Subcutaneous adipose tissue (tissue), 4 donors: Measurements from ENCODE around the gene PRPSAP1. TPM values are rescaled to one million over a fixed set of nuclear protein-coding genes. Genes with fewer than 3 reads are reported as not detected.

Source experiments
- total RNA-seq, 4 donors: library from RNA; depleted of rRNA; stranded (reverse); fragments of >200 nt; gene quantifications; one replicate each; pipeline ENCODE4 v1.1.0, GENCODE V29; 2016
- TF ChIP-seq, protein P1 (sequence below): fragments of 450-650 bp; IDR thresholded peaks from one replicate; pipeline ENCODE4 v1.5.1; 2016; ENCODE audit warnings: low read depth, mild to moderate bottlenecking, control low read depth, antibody characterized with exemption, moderate library complexity

PRPSAP1 gene
- total RNA-seq, 4 donors from 2014 or later = 64.4 to 104 (median 71.2) TPM

DNA sequence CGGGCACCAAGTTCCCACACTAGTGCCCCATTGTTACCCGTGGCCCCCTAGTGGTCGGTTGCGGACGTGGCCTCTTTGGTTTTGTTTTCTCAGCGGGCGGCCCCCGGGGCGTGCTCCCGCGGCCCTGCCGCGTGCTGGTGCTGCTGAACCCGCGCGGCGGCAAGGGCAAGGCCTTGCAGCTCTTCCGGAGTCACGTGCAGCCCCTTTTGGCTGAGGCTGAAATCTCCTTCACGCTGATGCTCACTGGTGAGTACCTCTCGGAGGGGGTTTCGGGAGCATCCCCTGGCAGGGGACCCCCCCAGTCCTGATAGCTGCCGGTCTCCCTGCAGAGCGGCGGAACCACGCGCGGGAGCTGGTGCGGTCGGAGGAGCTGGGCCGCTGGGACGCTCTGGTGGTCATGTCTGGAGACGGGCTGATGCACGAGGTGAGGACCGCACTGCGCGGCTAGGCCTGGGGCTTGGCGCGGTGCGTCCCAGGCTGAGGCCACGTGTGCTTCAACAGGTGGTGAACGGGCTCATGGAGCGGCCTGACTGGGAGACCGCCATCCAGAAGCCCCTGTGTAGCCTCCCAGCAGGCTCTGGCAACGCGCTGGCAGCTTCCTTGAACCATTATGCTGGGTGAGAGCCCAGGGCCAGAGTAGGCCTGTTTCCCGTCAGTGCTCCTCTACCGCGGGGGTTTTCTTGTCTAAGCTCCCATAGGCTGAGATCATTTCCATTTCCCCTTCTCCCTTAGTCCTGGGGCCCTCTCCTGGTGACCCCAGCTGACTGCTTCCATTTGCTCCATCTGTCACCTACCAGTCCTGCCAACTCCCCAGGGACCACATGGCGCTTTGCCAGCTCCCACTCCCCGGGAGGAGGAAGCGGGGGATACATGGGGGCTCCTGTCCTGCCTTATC lies 32.4 kb upstream of the PRPSAP1 start:
- TF ChIP-seq, protein P1, sequence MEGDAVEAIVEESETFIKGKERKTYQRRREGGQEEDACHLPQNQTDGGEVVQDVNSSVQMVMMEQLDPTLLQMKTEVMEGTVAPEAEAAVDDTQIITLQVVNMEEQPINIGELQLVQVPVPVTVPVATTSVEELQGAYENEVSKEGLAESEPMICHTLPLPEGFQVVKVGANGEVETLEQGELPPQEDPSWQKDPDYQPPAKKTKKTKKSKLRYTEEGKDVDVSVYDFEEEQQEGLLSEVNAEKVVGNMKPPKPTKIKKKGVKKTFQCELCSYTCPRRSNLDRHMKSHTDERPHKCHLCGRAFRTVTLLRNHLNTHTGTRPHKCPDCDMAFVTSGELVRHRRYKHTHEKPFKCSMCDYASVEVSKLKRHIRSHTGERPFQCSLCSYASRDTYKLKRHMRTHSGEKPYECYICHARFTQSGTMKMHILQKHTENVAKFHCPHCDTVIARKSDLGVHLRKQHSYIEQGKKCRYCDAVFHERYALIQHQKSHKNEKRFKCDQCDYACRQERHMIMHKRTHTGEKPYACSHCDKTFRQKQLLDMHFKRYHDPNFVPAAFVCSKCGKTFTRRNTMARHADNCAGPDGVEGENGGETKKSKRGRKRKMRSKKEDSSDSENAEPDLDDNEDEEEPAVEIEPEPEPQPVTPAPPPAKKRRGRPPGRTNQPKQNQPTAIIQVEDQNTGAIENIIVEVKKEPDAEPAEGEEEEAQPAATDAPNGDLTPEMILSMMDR = no peak

DNA sequence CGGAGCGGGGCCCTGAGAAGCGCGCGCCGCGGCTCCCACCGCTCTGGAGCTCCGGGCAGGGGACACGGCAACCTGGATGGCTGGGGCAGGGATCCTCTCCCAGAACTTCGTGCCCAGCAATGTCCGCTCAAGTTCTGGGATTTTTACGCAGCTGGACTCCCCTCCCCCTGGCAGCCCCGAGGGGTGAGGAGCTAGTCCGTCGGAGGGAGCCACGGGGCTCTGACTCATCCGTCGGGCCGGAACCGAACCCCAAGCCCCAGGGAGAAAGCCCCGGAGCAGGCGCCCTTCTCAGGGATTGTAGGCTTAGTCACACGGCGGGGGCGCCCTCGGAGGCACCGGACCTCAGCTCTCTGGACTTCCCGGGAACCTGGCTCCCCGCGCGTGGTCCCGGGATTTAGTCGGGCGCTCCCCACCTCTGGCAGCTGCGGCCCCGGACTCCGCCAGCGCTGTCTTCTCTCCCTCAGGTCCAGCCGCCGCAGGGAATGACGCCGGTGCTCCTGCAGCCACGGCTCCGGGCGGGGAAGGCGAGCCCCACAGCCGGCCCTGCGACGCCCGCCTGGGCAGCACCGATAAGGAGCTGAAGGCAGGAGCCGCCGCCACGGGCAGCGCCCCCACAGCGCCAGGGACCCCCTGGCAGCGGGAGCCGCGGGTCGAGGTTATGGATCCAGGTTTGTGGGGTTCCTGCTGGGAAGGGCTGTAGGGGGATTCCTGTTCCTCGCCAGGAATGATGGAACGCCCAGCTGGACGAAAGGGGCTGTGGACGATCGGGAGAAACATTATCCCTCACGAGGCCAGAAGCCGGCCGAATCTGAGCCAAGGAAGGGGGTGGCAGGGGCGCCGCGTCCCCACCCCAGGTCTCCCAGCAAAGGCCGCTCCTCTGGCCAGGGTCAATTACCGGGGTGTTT lies 31.5 kb upstream of the PRPSAP1 start:
- TF ChIP-seq, protein P1 = no peak

DNA sequence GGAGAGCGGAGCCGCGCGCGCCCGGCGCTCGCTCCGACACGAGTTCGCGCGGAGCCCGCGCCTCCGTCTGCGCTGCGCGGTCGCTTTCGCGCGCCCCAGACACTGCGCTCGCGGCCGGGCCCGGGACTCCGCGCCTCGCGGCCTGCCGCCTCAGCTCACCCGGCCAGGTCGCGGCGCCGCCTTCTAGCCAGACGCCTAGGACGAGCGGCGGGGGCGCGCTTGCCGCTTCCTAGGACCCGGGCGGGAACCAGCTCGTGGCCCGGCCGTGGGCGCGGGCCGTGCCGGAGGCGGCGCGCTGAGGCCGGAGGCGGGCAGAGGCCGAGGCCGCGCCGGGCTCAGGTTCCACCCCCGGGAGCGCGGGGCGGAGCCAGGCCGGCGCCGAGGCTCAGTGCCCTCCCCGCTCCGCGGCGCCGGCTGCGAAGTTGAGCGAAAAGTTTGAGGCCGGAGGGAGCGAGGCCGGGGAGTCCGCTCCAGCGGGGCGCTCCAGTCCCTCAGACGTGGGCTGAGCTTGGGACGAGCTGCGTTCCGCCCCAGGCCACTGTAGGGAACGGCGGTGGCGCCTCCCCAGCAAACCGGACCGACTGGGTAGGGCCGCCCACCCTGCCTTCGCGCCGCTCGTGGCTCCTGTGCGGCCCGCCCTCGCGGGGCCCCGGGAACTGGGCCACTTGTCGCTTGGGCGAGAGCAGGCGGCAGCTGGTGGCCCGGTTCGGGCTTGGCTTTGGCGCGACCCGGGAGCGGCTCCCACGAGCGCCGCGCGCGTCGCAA lies 30.7 kb upstream of the PRPSAP1 start, which contains the start of gene SPHK1:
Gene SPHK1, plus strand, starts transcription at position 388 of the 765 bp plus-strand sequence. CDS start 1,036 bp downstream, outside the sequence.
- TF ChIP-seq, protein P1 = no peak

DNA sequence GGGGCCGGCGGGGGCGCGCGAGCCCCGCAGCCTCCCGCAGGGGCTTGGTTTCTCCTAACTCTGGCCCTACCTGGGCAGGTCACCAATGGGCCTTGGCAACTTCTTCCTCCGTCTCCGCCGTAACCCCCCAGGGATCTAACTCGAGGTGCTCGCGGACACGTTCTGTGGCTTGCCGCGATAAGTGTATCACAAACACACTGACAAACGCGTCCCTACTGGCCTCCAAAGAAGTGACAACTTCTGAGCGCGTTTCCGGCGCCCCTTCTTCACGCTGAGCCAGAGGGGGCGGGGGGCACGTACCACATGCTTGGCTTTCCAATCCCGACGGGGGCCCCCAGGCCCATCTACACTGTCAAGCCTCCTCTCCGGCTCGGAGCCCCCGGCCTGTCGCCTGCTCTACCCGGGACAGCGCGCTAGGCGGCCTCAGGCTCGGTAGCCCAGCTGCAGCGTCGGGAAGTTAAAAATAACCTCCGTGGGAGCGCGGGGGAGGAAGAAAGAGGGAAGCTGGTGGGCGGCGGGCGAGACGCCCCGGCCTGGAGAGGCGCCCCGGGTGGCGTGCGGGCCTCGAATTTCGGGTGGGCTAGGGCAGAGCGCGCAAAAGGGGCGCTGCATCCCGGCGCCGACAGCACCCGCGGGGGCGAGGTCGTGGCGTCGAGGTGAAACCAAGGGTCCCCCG lies 30.0 kb upstream of the PRPSAP1 start:
- TF ChIP-seq, protein P1 = no peak

DNA sequence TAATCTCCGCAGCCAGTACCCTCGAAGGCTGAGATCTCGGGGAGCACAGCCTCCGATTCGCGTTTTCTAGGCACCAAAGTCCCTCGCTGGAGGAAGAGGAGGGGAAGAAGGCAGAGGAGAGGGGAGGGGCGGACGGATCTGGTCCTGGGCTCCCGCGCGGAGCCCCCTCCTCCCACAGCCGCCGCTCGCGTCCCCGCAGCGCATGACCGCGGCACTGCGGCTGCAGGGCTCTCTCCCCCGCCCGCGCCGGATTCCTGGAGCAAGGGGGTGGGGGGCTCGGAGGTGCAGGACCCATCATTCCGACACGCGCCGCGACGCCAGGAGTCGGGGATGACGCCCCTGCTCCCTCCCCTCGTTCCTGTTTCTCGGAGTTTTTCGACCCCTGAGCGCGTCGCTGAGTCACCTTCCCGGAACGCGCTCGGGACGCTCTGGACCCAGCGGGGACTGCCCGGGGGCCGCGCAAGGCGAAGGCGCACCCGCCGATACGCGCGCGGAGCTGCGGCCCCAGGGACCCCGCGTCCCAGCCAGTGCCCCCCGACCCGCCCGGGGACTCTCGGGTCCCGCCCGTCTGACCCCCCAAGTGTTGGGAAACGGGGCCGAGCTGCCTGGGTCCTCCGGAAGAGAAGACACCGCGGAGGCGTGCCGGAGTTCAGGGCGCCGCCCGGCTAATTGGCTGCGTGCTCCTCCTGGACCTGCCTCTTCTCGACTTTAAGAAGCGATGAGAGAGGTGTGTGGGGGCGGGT lies 29.3 kb upstream of the PRPSAP1 start:
- TF ChIP-seq, protein P1 = no peak

DNA sequence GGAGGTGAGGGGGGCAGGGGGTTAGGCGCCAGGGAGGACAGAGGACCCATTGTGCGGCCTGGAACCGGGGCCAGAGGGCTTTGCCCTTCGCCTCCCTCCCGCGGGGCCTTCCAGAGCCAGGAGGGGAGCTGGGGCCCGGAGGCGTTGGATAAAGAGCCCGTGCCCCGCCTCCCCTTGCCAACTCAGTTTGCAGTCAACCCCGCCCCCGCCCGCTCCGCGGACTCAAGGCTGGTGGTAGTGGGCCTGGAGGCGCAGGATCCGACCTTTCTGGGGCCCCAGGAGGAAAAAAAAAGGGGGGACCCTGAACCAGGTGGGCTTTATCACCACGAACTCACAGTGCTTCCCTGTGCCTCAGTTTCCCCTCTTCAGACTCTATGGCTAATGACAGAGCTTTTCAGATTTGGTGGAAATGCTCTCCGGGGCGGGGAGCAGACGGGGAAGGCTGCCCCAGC lies 28.7 kb upstream of the PRPSAP1 start:
- TF ChIP-seq, protein P1 = no peak
